ENCODE measurements around the gene A4GNT.

- TF ChIP-seq CTCF (conservative IDR thresholded peaks at IDR 0.05) = peak; percentile 95
- no peak for TF ChIP-seq ZFX (IDR thresholded peaks at IDR 0.05)
Observed at GRCh38 chr3:138118612-138119422, 13.4 kb downstream of the A4GNT start.

Data from C4-2B (cell line).